Fibroblast of lung (primary cell): ENCODE data around the gene NIPAL1. TPM values are rescaled to one million over a fixed set of nuclear protein-coding genes. Genes with fewer than 3 reads are reported as not detected.

Source experiments
- DNase-seq, 2 donors: peaks; one replicate each; pipeline versions ENCODE4 v3.0.0 to v3.0.0-alpha.2; 2010; ENCODE audit warnings: low read depth in 2 of 2
- H2AFZ ChIP-seq: 2 replicates; pipeline ENCODE4 v1.5.1; 2012; ENCODE audit warnings: low read length, control low read depth, inconsistent platforms
- H3K27ac ChIP-seq: 2 replicates; pipeline ENCODE4 v1.5.1; 2011; ENCODE audit warnings: low read length, control low read depth; ENCODE audit not compliant: insufficient read depth
- H3K27me3 ChIP-seq: 2 replicates; pipeline ENCODE4 v1.5.1; 2011; ENCODE audit warnings: mild to moderate bottlenecking, low read length; ENCODE audit not compliant: control insufficient read depth, insufficient read depth
- H3K36me3 ChIP-seq: 2 replicates; pipeline ENCODE4 v1.5.1; 2011; ENCODE audit warnings: low read length; ENCODE audit not compliant: control insufficient read depth, insufficient read depth
- H3K4me1 ChIP-seq: 2 replicates; pipeline ENCODE4 v1.5.1; 2011; ENCODE audit warnings: low read length; ENCODE audit not compliant: control insufficient read depth, insufficient read depth; ENCODE audit errors: extremely low read depth
- H3K4me2 ChIP-seq: 2 replicates; pipeline ENCODE4 v1.5.1; 2011; ENCODE audit warnings: low read length, control low read depth; ENCODE audit not compliant: insufficient read depth; ENCODE audit errors: extremely low read depth
- H3K4me3 ChIP-seq, 4 experiments: fragments of 200-600 bp in 1 of 4; sonication (generic) in 1 of 4; replicated peaks in 1 of 4; 2 replicates each; pipeline ENCODE4 v1.5.1; 2011 to 2016; ENCODE audit warnings: low read length in 4 of 4, low read depth in 3 of 4, mild to moderate bottlenecking in 3 of 4, control low read depth in 2 of 4, inconsistent platforms in 1 of 4, mixed read lengths in 1 of 4; ENCODE audit not compliant: insufficient read depth in 1 of 4; ENCODE audit errors: control extremely low read depth in 1 of 4
- H3K79me2 ChIP-seq: 2 replicates; pipeline ENCODE4 v1.5.1; 2012; ENCODE audit warnings: mild to moderate bottlenecking, low read length, inconsistent platforms; ENCODE audit not compliant: control insufficient read depth, insufficient read depth
- H3K9ac ChIP-seq: 2 replicates; pipeline ENCODE4 v1.5.1; 2011; ENCODE audit warnings: mild to moderate bottlenecking, low read length, control low read depth; ENCODE audit not compliant: insufficient read depth
- H3K9me3 ChIP-seq: 2 replicates; pipeline ENCODE4 v1.5.1; 2012; ENCODE audit warnings: low read depth, low read length; ENCODE audit not compliant: control insufficient read depth, insufficient read depth
- H4K20me1 ChIP-seq: 2 replicates; pipeline ENCODE4 v1.5.1; 2011; ENCODE audit warnings: low read length; ENCODE audit not compliant: control insufficient read depth, insufficient read depth; ENCODE audit errors: extremely low read depth
- EZH2 ChIP-seq: IDR thresholded peaks from 2 replicates; pipeline ENCODE4 v1.5.1; 2012; ENCODE audit warnings: low read length, control low read depth, mild to moderate bottlenecking; ENCODE audit errors: missing control alignments
- polyA plus RNA-seq, 2 donors: library from polyadenylated mRNA; depleted of rRNA in 1 of 2; stranded (reverse) in 1 of 2; unstranded in 1 of 2; fragments of >200 nt; gene quantifications; 2 replicates each; pipeline ENCODE4 v1.2.1, GENCODE V29; 2011 to 2012; ENCODE audit warnings: missing spikeins in 1 of 2
- total RNA-seq: library from RNA; depleted of rRNA; stranded (reverse); fragments of >200 nt; gene quantifications from 2 replicates; pipeline ENCODE4 v1.2.1, GENCODE V29; 2014
- TF ChIP-seq, protein P1 (sequence below), 2 donors: IDR thresholded peaks in 1 of 2; conservative IDR thresholded peaks in 1 of 2; 1 replicate in 1 of 2; 2 replicates in 1 of 2; pipeline ENCODE4 v1.5.1; 2011 to 2012; ENCODE audit warnings: low read length in 2 of 2, control low read depth in 1 of 2, inconsistent platforms in 1 of 2, low read depth in 1 of 2, mild to moderate bottlenecking in 1 of 2

NIPAL1 gene
- total and polyA plus RNA-seq, 2 donors (not counting 1 experiment from before 2014, with no cell fraction given): under 0.01 to 0.45 TPM

- Histone ChIP-seq H3K79me2 (no peaks in the 10 kb centered on the region), H2AFZ (no peak overlapping the region), H3K9ac (no peak overlapping the region), H3K27ac (no peak overlapping the region), H3K36me3 (no peaks in the 10 kb centered on the region), H4K20me1 (no peaks in the 10 kb centered on the region), H3K9me3 (no peaks in the 10 kb centered on the region), H3K4me2 (no peak overlapping the region), H3K4me1 (no peaks in the 10 kb centered on the region), H3K27me3 (no peaks in the 10 kb centered on the region), H3K4me3 (no peak overlapping the region)
- TF ChIP-seq, protein P1, sequence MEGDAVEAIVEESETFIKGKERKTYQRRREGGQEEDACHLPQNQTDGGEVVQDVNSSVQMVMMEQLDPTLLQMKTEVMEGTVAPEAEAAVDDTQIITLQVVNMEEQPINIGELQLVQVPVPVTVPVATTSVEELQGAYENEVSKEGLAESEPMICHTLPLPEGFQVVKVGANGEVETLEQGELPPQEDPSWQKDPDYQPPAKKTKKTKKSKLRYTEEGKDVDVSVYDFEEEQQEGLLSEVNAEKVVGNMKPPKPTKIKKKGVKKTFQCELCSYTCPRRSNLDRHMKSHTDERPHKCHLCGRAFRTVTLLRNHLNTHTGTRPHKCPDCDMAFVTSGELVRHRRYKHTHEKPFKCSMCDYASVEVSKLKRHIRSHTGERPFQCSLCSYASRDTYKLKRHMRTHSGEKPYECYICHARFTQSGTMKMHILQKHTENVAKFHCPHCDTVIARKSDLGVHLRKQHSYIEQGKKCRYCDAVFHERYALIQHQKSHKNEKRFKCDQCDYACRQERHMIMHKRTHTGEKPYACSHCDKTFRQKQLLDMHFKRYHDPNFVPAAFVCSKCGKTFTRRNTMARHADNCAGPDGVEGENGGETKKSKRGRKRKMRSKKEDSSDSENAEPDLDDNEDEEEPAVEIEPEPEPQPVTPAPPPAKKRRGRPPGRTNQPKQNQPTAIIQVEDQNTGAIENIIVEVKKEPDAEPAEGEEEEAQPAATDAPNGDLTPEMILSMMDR (conservative IDR thresholded peaks at IDR 0.05 in 1 of 2, IDR thresholded peaks at IDR 0.05 in 1 of 2; ENCODE audit: low read depth in 1 of 2, low read length in 2 of 2): no peak
- TF ChIP-seq EZH2: no peak
- no peak for DNase-seq
Observed at GRCh38 chr4:48037117-48037462, 20.5 kb downstream of the NIPAL1 start.

DNA sequence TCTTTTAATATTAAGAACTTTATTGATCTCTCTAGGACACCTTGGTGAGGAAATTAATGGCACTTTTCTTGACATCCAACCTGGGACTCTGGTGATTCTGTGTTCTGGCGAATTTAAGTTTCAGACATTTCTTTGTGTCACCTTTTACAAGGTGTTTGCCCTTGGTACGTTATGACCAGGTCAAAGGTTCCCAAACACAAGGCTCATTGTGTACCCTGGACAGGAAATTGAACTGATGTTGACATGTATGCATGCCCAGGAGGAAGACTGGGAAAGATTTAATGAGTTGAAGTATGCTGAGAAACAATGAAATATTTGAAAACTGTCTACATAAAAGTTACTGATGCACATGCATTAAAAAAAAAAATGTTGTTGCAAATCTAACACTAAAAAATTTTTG is 22.1 kb downstream of the NIPAL1 start:
- TF ChIP-seq, protein P1 (conservative IDR thresholded peaks at IDR 0.05 in 1 of 2, IDR thresholded peaks at IDR 0.05 in 1 of 2; ENCODE audit: low read depth in 1 of 2, low read length in 2 of 2): no peak
- no peak for TF ChIP-seq EZH2

DNA sequence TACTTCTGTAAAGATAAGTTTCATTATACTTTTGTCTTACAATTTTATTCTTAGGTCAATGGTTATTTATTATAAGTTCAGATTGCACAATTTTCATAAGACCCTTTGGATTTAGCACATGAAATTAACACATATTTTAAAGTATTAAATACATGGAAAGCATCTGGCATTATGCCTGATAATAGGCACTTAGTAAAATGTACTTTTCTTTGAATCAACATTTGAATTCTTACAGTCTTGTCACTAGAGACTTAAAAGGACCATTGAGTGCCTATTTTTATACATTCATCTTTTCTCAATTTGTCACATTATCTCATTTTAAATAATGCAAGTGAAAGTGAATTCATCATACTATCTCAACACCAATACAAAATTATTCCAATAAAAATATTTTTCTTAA is 23.0 kb downstream of the NIPAL1 start:
- no peak for DNase-seq
- no peak overlapping the region for H2AFZ ChIP-seq
- no peak for TF ChIP-seq EZH2
- TF ChIP-seq, protein P1 (conservative IDR thresholded peaks at IDR 0.05 in 1 of 2, IDR thresholded peaks at IDR 0.05 in 1 of 2; ENCODE audit: low read depth in 1 of 2, low read length in 2 of 2): no peak
- no peak overlapping the region for H3K27ac ChIP-seq
- no peak overlapping the region for H3K4me3 ChIP-seq
- H3K79me2 ChIP-seq: no peaks in the 10 kb centered on the region
- H3K9me3 ChIP-seq: no peaks in the 10 kb centered on the region
- H4K20me1 ChIP-seq: no peaks in the 10 kb centered on the region
- no peak overlapping the region for H3K4me2 ChIP-seq
- H3K36me3 ChIP-seq: no peaks in the 10 kb centered on the region
- H3K4me1 ChIP-seq: no peaks in the 10 kb centered on the region
- peaks cover 2% of the 10 kb centered on the region for H3K27me3 ChIP-seq
- H3K9ac ChIP-seq: no peak overlapping the region

More for the DNA sequence above, 22.1 kb downstream of the NIPAL1 start:
- peaks cover 2% of the 10 kb centered on the region for H3K27me3 ChIP-seq
- H3K9ac ChIP-seq: no peak overlapping the region
- DNase-seq: no peak
- H3K9me3 ChIP-seq: no peaks in the 10 kb centered on the region
- H3K4me1 ChIP-seq: no peaks in the 10 kb centered on the region
- no peaks in the 10 kb centered on the region for H4K20me1 ChIP-seq
- no peaks in the 10 kb centered on the region for H3K36me3 ChIP-seq
- no peaks in the 10 kb centered on the region for H3K79me2 ChIP-seq
- no peak overlapping the region for H3K4me2 ChIP-seq
- H3K4me3 ChIP-seq: no peak overlapping the region
- no peak overlapping the region for H2AFZ ChIP-seq
- no peak overlapping the region for H3K27ac ChIP-seq
